GM12891 (cell line): ENCODE data around the gene FNDC11.

Experiments used
- POLR2A ChIP-seq: IDR thresholded peaks from 2 replicates; pipeline ENCODE4 v1.6.1; 2011; ENCODE audit warnings: low read depth, low read length, control low read depth
- POLR2AphosphoS5 ChIP-seq: IDR thresholded peaks from 2 replicates; pipeline ENCODE4 v1.6.1; 2011; ENCODE audit warnings: low read depth, low read length, control low read depth

DNA sequence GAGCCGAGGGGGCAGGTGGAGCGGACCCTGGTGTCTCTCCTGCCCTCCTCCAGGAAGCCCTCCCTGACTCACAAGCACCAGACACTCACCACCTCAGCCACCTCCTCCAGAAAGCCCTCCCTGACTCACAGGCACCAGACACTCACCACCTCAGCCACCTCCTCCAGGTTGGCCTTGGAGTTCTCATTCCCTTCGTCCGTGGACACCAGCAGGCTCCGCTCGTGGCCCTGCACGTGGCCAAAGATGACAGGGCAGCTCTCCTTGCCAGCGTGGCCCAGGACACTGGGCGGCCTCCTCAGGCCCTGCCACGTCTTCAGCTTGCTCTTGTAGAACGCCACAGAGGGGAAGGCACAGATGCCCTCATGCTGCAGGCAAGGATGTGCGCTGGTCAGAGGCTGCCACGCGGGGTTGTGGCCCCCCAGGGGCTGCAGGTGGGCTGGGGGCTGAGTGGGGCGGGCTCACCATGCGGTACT, 6.4 kb downstream of the FNDC11 start:
- TF ChIP-seq POLR2AphosphoS5 (no peak), POLR2A (no peak)
